IPS-20b (cell line): ENCODE data around the gene NFAM1.

ENCODE experiments used
- H3K27ac ChIP-seq: one replicate; pipeline ENCODE4 v1.5.1; 2013; ENCODE audit warnings: low read length
- H3K27me3 ChIP-seq: 2 replicates; pipeline ENCODE4 v1.6.1; 2013; ENCODE audit warnings: mild to moderate bottlenecking, low read length, inconsistent platforms; ENCODE audit not compliant: insufficient read depth
- H3K36me3 ChIP-seq: 2 replicates; pipeline ENCODE4 v1.6.1; 2013; ENCODE audit warnings: low read depth, mild to moderate bottlenecking, inconsistent platforms, low read length, moderate library complexity; ENCODE audit not compliant: insufficient read depth
- H3K4me1 ChIP-seq: 2 replicates; pipeline ENCODE4 v1.6.1; 2013; ENCODE audit warnings: mild to moderate bottlenecking, control low read depth, inconsistent platforms, low read length, moderate library complexity; ENCODE audit not compliant: insufficient read depth
- H3K4me3 ChIP-seq: 2 replicates; pipeline ENCODE4 v1.5.1; 2013; ENCODE audit warnings: mild to moderate bottlenecking, low read length, inconsistent platforms
- H3K9ac ChIP-seq: 2 replicates; pipeline ENCODE4 v1.6.1; 2013; ENCODE audit warnings: low read depth, mild to moderate bottlenecking, inconsistent platforms, low read length, moderate library complexity
- H3K9me3 ChIP-seq: 2 replicates; pipeline ENCODE4 v1.6.1; 2013; ENCODE audit warnings: mild to moderate bottlenecking, low read depth, low read length, inconsistent platforms; ENCODE audit not compliant: insufficient read depth

Gene NFAM1

GRCh38 chr22:42369250-42370041, 62.8 kb downstream of the NFAM1 start:
- Histone ChIP-seq H3K36me3 (no peaks in the 10 kb centered on the region), H3K9me3 (no peaks in the 10 kb centered on the region), H3K27me3 (peaks cover 21% of the 10 kb centered on the region), H3K4me3 (peak overlapping the region; percentile 96), H3K4me1 (peaks cover 34% of the 10 kb centered on the region), H3K27ac (peak overlapping the region; percentile 90), H3K9ac (peak overlapping the region; percentile 78; the same call in 1 of the 2 replicates)

GRCh38 chr22:42368379-42369249, 63.6 kb downstream of the NFAM1 start:
- Histone ChIP-seq H3K27ac (no peak overlapping the region), H3K27me3 (peaks cover 21% of the 10 kb centered on the region), H3K36me3 (no peaks in the 10 kb centered on the region), H3K4me1 (peaks cover 39% of the 10 kb centered on the region), H3K4me3 (peak overlapping the region; percentile 94), H3K9ac (peak overlapping the region; percentile 88), H3K9me3 (no peaks in the 10 kb centered on the region)

DNA sequence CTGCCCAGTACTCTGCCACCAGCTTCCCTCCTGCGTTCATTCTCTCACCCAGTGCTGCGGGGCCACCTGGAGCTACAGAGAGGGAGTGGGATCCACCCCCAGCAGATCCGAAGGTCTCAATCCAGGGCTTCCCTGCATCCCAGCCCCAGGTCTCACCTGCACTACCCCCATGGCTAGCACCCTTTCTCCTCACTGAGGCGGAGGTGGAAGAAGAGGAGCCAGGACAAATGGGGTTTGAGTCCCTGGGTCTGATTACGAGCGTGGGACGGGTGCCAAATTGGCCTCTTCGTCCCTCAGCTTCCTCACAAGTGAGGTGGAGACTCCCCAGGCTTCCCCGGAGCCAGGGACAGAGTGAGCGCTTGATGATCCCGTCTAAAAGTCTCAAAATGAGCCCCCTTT, 64.2 kb downstream of the NFAM1 start:
- Histone ChIP-seq H3K4me3 (peak overlapping the region; percentile 94), H3K9me3 (no peaks in the 10 kb centered on the region), H3K4me1 (peaks cover 39% of the 10 kb centered on the region), H3K27ac (no peak overlapping the region), H3K36me3 (no peaks in the 10 kb centered on the region), H3K9ac (peak overlapping the region; percentile 88), H3K27me3 (peaks cover 21% of the 10 kb centered on the region)

DNA sequence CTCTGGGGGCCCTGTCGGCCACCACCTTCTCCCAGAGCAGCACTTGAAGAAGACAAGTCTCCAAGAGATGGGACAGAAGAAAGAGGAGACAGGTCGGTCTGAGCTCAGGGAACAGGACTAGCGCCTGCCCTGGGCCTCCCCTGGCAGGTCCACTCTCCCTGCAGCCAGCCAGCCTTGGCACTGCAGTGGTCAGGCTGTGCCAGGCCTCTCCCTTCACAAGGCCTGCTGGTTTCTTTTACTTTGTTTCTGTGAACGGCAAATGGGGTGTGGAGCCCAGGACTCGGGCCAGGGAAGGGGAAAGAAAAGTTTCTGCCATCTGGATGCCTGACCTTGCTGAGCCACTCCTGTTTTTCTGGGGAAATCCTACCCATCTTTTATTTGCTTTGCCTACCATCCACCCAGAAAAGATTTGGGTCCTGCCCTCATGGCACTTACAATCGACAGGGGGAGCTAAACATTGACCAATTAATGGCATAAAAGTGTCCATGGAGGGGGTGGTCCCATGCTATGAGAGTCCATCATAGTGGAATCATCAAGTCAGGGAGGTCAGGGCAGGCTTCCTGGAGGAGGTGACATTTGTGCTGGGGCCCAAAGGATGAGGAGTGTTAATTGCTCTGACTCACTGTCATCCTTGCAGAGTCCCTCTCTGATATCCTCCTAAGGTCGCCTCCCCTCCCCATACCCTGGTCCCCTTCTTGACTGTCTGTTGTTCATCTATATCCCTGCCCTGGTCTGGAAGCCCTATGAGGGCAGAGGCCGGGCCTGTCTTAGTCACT, 65.2 kb downstream of the NFAM1 start:
- peak overlapping the region; percentile 94 for H3K4me3 ChIP-seq
- H3K36me3 ChIP-seq: no peaks in the 10 kb centered on the region
- H3K4me1 ChIP-seq: peaks cover 39% of the 10 kb centered on the region
- no peak overlapping the region for H3K9ac ChIP-seq
- H3K27me3 ChIP-seq: peaks cover 21% of the 10 kb centered on the region
- no peak overlapping the region for H3K27ac ChIP-seq
- H3K9me3 ChIP-seq: no peaks in the 10 kb centered on the region

DNA sequence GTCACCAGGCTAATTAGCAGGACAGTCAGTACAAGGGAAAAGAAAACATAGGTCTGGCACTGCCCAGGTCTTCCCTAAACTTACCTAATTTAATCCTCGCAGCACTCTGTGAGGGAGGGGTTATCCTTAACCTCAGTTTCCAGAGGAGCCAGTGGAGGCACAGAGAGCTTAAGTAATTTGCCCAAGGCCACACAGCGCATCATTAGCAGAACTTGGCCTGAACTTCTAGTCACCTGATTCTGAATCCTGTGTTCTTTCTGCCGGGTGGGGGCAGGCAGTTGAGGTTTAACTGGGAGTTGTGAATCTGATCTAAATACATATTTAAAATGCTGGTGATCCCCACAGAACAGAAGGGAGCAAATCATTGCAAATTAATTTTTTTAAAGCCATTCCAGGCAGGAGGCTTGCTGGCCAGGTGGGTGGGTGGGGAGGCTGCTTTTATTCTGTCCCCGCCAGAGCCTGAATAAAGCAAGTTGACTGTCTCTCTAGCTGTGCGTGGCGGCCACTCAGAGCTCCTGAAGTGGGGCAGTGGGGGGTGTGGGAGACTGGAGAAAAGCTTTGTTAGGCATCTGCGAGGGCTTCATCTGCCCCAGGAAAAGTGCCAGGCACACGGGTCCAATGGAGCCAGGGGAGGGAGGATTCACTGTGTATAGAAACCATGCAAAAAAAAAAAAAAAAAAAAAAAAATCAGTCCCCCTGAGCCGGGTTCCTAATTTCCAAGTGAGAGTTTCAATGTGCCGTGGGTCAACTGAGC, 66.1 kb downstream of the NFAM1 start:
- Histone ChIP-seq H3K9ac (peak overlapping the region; percentile 68; the same call in 1 of the 2 replicates), H3K27me3 (peaks cover 21% of the 10 kb centered on the region)

DNA sequence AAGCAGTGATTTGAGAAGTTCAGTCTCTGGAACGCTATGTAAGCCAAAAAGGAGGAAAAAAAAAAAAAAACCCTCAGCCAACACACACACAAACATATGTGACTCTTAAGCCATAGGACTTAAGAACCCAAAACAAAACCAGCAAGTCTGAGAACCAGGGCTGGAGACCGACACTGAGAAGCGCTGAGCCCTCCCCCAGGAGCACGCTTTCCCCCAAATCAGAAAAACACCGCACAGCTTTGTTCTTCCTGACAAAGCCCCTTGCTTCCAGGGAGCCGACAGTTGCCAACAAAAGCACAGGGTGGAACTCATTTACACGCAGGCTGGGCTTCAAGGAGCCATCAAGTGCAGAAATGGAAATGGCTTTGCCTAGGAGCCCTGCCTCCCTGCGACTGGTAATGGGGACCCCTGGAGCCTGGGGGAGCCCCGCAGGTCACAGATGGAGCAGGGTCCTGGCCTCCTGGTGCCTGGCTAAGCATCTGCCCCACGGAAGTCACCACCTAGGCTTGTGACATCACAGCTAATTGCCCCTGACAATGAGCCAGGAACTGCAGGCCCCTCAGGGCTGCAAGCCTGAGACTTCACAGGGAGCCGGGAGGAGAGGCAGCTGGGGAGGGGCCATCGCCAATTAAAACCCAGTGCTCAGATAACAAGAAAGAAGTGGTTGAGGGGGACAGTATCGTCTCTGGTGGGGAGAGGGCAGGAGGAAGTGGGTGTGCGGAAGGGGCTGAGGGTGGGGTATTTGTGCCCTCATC, 66.9 kb downstream of the NFAM1 start:
- H3K9me3 ChIP-seq: no peaks in the 10 kb centered on the region
- H3K36me3 ChIP-seq: no peaks in the 10 kb centered on the region
- peak overlapping the region; percentile 4 for H3K27ac ChIP-seq
- H3K9ac ChIP-seq: peak overlapping the region; percentile 68; the same call in 1 of the 2 replicates
- H3K4me3 ChIP-seq: peak overlapping the region; percentile 54; the same call in 1 of the 2 replicates
- H3K4me1 ChIP-seq: peaks cover 37% of the 10 kb centered on the region
- H3K27me3 ChIP-seq: peaks cover 21% of the 10 kb centered on the region

More for the DNA sequence above, 66.1 kb downstream of the NFAM1 start:
- H3K36me3 ChIP-seq: no peaks in the 10 kb centered on the region
- H3K9me3 ChIP-seq: no peaks in the 10 kb centered on the region
- peaks cover 37% of the 10 kb centered on the region for H3K4me1 ChIP-seq
- H3K4me3 ChIP-seq: peak overlapping the region; percentile 54; the same call in 1 of the 2 replicates
- peak overlapping the region; percentile 4 for H3K27ac ChIP-seq

DNA sequence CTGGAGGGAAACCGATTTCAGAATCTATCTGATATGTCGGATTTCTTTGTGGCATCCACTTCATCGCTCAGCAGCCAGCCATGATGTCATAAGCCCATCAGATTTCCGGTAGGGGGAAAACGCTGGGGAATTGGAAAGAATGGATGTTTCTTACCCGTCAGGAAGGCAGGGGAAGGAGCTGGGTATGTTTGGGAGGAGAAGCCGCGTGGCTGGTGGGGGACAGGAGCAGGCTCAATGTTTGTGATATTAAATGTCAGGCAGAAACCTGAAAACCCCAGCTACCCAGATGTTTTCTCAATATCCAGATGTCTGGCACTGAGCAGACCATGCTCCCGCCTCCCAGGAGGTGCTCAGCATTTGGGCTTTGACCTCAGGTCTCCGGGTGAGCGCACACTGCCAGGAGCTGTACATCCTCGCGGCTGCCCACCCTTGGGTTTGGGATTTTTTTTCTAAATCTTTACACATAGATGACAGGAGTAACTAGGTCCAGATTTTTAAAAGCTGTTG, 67.5 kb downstream of the NFAM1 start:
- Histone ChIP-seq H3K27ac (peak overlapping the region; percentile 4), H3K4me3 (peak overlapping the region; percentile 54; the same call in 1 of the 2 replicates), H3K27me3 (peaks cover 21% of the 10 kb centered on the region)

DNA sequence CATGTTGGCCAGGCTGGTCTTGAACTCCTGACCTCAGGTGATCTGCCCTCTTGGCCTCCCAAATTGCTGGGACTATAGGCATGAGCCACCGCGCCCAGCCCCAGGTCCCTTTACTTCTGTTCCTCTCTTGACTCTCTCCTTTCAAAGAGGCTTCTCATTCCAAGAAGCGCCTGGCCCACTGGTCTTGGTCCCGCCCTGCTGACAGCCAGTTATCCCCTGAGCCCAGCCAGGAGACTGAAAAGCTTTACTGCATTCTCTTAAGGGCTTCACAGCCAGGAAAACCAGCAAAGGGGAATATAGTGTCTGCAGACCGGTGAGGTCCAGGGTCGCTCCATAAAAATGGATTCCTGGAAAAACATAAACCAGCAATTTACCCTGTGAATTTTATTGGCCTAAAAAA, 68.3 kb downstream of the NFAM1 start:
- peak overlapping the region; percentile 54; the same call in 1 of the 2 replicates for H3K4me3 ChIP-seq
- peaks cover 32% of the 10 kb centered on the region for H3K4me1 ChIP-seq
- no peaks in the 10 kb centered on the region for H3K36me3 ChIP-seq
- H3K27ac ChIP-seq: no peak overlapping the region
- H3K9me3 ChIP-seq: no peaks in the 10 kb centered on the region
- no peak overlapping the region for H3K9ac ChIP-seq
- peaks cover 21% of the 10 kb centered on the region for H3K27me3 ChIP-seq

More for the DNA sequence above, 67.5 kb downstream of the NFAM1 start:
- Histone ChIP-seq H3K4me1 (peaks cover 35% of the 10 kb centered on the region), H3K9ac (peak overlapping the region; percentile 68; the same call in 1 of the 2 replicates), H3K36me3 (no peaks in the 10 kb centered on the region), H3K9me3 (no peaks in the 10 kb centered on the region)

GRCh38 chr22:42361523-42361922, 70.7 kb downstream of the NFAM1 start:
- H3K36me3 ChIP-seq: no peaks in the 10 kb centered on the region
- H3K9ac ChIP-seq: no peak overlapping the region
- H3K9me3 ChIP-seq: no peaks in the 10 kb centered on the region
- H3K4me1 ChIP-seq: peaks cover 25% of the 10 kb centered on the region
- no peaks in the 10 kb centered on the region for H3K27me3 ChIP-seq
- no peak overlapping the region for H3K4me3 ChIP-seq
- H3K27ac ChIP-seq: no peak overlapping the region

GRCh38 chr22:42360348-42360747, 71.9 kb downstream of the NFAM1 start:
- peaks cover 14% of the 10 kb centered on the region; the same call in 1 of the 2 replicates for H3K4me1 ChIP-seq
- H3K9me3 ChIP-seq: no peaks in the 10 kb centered on the region
- H3K27ac ChIP-seq: no peak overlapping the region
- H3K27me3 ChIP-seq: no peaks in the 10 kb centered on the region
- no peak overlapping the region for H3K4me3 ChIP-seq
- no peak overlapping the region for H3K9ac ChIP-seq
- no peaks in the 10 kb centered on the region for H3K36me3 ChIP-seq
